Epithelial cell of proximal tubule (primary cell): ENCODE results near the gene FBXW7. TPM values are rescaled to one million over a fixed set of nuclear protein-coding genes. Genes with fewer than 3 reads are reported as not detected.
"Not testable (repeated sequence)": the region's sequence is repeated elsewhere in the genome, so short reads cannot be mapped to it uniquely, and the experiment has no call there.

Source experiments
- DNase-seq: peaks from one replicate; pipeline ENCODE4 v3.0.0-alpha.2; 2011; ENCODE audit warnings: low read depth
- H3K4me3 ChIP-seq: 2 replicates; pipeline ENCODE4 v1.5.1; 2011; ENCODE audit warnings: low read depth, mild to moderate bottlenecking, low read length
- total RNA-seq: library from RNA; depleted of rRNA; stranded (reverse); fragments of >200 nt; gene quantifications from 2 replicates; pipeline ENCODE4 v1.2.3, GENCODE V29; 2015
- TF ChIP-seq, protein P1 (sequence below): conservative IDR thresholded peaks from 2 replicates; pipeline ENCODE4 v1.5.1; 2012; ENCODE audit warnings: low read depth, mild to moderate bottlenecking, low read length

Gene FBXW7
- total RNA-seq, 1 donor from 2014 or later, result 32.9 TPM

DNA sequence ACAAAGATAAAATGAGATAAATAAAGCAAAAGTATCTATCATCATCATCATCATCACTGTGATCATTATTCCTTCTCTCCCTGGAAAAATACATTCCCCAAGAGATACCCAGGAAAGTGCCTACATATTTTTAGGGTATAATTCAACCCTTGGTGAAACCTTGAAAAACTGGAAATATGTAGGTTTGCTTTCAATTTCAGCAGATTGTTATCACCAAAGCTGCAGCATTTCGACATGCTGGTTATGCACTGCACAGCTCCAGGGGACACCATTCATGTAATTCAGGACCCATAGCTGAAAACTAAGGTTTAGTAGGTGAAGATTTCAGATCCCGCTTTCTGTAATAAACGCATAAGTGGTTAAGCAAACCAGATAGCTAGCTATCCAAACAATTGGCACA is 28.4 kb upstream of the FBXW7 start:
- TF ChIP-seq, protein P1, sequence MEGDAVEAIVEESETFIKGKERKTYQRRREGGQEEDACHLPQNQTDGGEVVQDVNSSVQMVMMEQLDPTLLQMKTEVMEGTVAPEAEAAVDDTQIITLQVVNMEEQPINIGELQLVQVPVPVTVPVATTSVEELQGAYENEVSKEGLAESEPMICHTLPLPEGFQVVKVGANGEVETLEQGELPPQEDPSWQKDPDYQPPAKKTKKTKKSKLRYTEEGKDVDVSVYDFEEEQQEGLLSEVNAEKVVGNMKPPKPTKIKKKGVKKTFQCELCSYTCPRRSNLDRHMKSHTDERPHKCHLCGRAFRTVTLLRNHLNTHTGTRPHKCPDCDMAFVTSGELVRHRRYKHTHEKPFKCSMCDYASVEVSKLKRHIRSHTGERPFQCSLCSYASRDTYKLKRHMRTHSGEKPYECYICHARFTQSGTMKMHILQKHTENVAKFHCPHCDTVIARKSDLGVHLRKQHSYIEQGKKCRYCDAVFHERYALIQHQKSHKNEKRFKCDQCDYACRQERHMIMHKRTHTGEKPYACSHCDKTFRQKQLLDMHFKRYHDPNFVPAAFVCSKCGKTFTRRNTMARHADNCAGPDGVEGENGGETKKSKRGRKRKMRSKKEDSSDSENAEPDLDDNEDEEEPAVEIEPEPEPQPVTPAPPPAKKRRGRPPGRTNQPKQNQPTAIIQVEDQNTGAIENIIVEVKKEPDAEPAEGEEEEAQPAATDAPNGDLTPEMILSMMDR, result no peak
- no peak overlapping the region for H3K4me3 ChIP-seq
- DNase-seq, result no peak

DNA sequence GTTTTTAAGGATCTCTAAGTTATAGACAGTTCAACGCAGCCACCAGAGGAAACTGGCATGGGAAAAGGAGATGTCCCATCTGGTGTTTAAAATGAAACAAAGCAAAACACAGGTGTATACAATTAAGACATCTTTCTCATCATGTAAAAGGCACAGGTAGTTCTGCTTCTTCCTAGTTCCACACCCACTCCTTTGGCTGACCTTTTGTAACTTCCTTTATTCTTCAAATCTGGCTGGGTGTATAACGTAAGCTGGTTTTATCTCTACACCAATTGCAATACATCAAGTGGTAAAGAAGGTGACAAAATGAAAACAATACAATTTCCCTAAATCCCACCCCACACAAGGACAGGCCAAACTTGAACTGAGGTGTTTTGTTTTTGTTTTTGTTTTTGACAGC is 27.3 kb upstream of the FBXW7 start:
- no peak for DNase-seq
- TF ChIP-seq, protein P1, result no peak
- no peak overlapping the region for H3K4me3 ChIP-seq

DNA sequence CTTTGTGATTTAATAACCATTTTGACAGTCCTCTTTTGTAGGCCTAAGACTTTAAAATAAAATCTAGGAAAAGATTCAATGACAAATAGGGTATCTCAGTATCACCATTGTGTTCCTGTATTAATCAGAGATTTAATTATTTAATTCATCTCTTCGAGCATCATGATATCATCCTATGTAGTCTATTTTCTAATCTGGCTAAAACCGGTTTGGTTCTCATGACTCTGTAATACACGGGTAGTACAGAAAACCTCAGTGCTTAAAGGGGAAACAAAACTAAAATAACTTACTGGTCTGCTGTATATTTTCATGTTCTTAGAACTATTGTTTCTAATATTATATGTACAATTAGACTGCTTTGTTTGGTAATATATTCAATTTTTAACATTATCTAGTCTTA is 23.7 kb upstream of the FBXW7 start:
- no peak for DNase-seq
- no peak overlapping the region for H3K4me3 ChIP-seq
- TF ChIP-seq, protein P1, result no peak

DNA sequence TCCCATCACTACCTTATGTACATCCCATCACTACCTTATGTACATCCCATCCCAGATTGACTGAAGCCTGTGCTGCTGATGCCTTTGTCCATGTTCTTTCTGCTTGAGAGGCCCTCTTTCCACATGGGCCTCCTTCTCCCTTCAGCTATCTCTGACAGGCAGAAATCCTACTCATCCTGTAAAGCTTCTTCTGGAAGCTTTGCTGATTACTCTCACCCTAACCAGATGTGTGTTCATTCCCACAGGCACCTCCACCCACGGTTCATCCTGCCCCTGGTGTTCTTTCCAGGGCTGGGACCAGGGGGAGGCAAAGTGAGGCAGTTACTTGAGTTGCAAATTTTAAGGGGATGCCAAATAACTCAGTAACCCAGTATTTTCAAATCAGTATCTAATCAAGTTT is 22.5 kb upstream of the FBXW7 start:
- no peak for DNase-seq
- H3K4me3 ChIP-seq, result no peak overlapping the region
- TF ChIP-seq, protein P1, result no peak

DNA sequence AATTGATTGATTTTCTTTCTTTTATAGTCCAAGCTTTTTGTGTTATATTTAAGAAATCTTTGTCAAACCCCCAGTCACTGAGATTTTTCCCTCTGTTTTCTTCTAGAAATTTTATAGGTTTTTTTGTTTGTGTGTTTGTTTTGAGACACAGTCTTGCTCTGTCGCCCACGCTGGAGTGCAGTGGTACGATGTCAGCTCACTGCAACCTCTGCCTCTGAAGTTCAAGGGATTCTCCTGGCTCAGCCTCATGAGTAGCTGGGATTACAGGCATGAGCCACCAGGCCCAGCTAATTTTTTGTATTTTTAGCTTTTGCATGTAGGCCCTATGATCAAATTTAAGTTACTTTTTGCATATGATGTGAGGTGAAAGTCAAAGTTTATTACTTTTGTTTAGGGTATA is 20.9 kb upstream of the FBXW7 start:
- no peak overlapping the region for H3K4me3 ChIP-seq
- TF ChIP-seq, protein P1, result no peak
- no peak for DNase-seq

DNA sequence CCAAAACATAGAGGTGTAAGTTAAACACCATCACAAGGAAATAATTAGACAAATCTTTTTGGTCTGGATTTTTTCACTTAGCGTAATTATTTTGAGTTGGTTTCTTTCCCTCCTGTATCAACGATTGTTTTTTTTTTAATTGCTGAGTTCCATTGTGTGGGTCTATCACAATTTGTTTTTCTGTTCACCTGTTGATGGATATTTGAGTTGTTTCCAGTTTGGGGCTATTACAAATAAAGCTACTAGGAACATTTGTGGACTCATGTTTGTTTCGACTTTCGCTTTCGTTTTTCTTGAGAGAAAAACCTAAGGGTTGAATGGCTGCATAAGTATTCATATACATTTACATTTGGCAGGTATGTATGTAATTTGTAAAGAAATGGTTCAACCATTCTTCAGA is 20.4 kb upstream of the FBXW7 start:
- no peak overlapping the region for H3K4me3 ChIP-seq
- no peak for DNase-seq
- TF ChIP-seq, protein P1, result no peak

DNA sequence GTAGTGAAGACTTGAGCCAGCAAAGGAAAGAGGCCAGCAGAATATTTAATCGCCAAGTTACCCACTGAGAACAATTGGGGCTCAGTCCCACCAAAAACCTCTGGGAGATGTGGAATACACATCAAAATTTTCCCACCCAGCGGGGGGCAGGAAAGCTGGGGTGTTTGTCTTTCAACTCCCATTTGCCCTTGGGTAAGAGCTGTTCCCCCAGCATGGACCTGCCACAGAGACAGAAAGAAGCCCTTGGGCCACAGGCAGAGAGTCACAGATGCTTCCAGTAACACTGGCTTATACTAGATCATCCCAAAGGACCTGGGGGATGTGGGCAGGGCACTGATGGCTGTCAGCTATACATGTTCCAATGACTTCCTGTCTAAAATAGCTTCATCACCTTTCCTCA is 18.9 kb upstream of the FBXW7 start:
- DNase-seq, result no peak
- TF ChIP-seq, protein P1, result no peak
- no peak overlapping the region for H3K4me3 ChIP-seq

DNA sequence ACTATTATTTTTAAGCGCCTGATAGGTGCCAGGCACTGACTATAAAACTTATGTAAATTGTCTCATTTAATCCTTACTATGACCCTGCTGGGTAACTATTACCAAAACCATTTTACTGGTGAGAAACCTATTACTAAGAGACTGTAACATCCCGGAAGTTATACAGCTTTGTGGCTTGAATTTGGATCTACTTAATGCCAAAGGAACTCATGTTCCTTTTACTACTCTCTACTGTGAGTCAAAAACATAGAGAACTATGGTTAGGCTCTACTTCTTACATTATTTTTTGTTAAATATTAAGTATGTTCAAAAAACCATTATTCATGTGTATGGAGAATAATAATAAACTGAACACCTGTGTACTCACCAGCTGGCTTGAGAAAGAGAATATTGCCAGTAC is 14.8 kb upstream of the FBXW7 start:
- not testable (repeated sequence) for H3K4me3 ChIP-seq, DNase-seq
